GM19043 (cell line): ENCODE results near the gene RCAN3.
"Not testable (repeated sequence)": the region's sequence is repeated elsewhere in the genome, so short reads cannot be mapped to it uniquely, and the experiment has no call there.

Experiments
- ATAC-seq: cut with Tn5 transposase; IDR thresholded peaks from one replicate; pipeline ENCODE4 v1.9.1; 2021; ENCODE audit warnings: low read depth; ENCODE audit not compliant: unreplicated experiment

The RCAN3 gene

DNA sequence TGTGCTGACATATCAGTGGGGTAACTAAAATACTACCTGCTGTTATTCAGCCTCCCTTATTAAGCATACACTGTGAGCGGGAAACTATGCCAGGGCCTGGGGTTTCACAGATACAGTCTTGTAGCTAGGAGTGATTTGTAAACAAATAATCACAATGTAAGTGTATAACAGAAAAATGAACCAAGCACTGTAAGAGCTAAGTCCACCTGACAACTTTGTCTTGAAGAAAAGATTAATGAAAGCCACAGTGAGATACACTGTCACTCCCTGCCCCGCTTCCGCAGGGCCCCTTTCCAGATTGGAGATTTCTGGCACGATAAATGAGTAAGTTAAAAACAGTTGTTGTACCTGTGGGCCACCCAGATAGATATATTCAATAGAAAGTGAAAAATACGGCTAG is 4.8 kb downstream of the RCAN3 start:
- ATAC-seq = no peak

DNA sequence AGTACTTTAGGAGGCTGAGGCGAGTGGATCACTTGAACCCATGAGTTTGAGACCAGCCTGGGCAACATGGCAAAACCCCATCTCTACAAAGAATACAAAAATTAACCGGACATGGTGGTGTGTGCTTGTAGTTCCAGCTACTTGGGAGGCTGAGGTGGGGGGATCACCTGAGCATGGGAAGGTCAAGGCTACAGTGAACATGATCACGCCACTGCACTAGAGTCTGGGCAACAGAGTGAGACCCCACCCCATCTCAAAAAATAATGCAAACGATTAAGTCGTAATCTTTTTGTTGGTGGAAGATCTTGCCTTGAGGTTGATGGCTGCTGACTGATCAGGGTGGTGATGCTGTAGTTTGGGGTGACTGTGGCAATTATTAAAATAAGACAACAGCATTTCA is 6.3 kb downstream of the RCAN3 start:
- no peak for ATAC-seq

DNA sequence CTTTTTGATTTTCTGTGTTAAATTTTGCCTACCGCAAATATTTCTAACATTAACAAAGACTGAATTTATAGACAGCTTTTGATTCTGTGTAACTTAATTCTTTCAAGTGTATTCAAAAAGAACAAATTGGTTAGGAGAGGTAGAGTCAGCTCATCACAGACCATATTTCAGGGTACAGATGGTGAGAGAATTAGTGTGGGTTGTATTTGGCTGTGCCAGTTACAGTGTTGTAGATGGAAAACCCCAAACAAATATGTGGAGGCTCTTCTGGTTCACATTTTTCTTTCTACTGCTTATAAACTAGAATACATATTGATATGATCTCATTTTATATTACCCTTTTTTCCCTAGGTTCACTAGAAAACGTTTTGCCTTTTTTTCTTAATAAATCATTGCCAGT is 11.1 kb downstream of the RCAN3 start:
- no peak for ATAC-seq

DNA sequence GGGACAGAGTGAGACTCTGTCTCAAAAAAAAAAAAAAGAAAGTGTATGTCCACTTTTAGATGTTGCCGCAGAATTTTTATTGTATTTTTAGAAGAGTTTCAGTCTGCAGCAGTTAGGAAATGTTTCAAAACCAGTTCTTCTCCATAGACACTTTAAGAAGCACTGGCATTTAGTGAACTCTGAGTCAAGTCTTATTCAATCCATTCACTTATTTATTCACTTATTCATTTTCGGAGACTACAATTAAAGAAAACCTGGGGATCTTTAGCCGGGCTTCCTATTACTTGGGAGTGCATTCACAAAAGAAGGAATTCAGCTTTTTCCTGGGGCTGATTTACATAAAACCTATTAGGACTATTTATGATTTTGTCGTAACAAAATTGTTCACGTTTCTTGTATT is 12.3 kb downstream of the RCAN3 start:
- ATAC-seq = no peak

DNA sequence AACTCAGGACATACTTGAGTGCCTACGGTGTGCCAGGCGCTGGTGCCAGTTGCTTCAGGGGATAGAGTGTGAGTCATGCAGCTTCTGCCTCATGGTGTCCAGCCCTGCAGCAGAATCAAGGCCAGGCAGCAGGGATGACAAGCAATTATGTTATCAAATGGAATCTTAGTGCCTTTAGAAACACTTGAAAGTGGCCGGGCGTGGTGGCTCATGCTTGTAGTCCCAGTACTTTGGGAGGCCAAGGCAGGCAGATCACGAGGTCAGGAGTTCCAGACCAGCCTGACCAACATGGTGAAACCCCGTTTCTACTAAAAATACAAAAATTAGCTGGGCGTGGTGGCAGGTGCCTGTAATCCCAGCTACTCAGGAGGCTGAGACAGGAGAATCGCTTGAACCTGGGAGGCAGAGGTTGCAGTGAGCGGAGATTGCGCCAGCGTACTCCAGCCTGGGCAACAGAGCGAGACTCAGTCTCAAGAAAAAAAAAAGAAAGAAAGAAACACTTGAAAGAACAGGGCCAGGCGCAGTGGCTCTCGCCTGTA is 13.1 kb downstream of the RCAN3 start:
- ATAC-seq = not testable (repeated sequence)

DNA sequence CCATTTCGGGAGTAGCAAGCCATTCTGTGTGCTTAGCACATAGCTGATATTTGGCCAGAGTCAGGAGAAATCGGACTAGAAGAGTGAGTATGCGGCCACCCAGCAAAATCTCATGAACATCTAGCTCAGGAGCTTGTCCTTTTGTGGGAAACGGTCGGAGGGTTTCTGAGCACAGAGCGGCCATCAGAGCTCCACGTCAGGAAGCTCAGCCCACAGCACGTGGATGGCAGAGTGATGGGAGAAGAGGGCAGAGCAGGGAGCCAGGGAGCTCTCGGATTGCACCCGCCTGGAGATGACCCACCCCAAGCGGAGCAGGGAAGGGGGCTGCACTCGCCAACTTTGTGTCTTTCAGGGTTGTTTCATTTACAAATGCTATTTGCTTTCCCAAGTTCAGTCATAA is 13.9 kb downstream of the RCAN3 start:
- no peak for ATAC-seq

DNA sequence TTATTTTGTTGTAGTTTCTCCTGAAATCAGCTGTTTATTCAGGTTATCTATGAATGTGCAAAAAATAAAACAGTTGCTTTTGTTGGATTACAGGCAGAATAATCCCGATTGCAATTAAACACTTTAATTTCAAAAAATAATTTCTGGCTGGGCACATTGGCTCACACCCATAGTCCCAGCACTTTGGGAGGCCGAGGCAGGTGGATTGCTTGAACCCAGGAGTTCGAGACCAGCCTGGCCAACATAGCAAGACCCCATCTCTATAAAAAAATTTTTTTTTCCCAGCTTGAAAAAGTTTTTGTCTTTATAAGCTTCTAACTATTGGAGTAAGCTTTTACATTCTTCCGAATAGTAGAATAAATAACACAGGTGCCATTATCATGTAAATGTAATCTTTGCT is 15.3 kb downstream of the RCAN3 start:
- ATAC-seq = no peak

DNA sequence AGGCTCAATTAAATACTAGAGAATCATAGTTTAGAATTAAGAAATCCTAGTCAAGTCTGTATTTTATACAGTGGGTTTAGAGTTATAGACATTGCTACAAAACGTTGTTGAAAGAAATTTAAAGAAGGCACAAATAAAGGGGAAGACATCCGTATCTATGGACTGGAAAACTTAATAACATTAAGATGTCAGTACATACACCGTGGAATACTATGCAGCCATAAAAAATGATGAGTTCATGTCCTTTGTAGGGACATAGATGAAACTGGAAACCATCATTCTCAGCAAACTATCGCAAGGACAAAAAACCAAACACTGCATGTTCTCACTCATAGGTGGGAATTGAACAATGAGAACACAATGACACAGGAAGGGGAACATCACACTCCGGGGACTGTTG is 17.6 kb downstream of the RCAN3 start:
- ATAC-seq = not testable (repeated sequence)

DNA sequence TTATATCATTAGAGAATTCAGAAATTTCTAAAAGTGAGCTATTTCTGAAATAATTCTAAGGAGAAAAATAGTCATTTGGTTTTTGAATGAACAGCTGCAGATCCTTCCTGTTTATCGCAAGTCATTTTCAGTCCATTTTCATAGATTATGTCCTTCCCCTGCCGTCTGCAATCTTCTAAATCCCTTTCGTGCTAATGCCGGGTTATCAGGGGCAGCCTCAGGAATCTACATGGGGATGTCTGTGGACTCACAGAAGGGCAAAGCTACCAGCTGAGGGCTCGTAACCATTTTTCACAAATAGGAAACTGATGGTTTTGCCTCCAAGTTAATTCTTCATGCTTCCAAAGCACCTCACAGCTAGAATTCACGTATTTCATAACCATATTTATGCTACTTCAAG is 23.0 kb downstream of the RCAN3 start:
- ATAC-seq = no peak

DNA sequence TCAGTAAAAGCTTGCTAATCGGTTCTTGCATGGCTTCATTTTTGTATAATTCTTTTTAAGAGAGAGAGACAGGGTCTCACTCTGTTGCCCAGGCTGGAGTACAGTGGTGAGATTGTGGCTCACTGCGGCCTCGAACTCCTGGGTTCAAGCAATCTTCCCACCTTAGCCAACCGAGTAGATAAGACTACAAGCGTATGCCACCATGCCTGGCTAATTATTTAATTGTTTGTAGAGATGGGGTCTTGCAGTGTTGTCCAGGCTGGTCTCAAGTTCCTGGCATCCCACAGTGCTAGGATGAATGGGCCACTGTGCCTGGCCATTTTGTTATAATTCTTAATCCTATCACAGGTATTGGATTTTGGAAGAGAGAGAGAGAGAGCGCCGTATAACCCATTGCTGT is 23.4 kb downstream of the RCAN3 start:
- ATAC-seq = no peak

DNA sequence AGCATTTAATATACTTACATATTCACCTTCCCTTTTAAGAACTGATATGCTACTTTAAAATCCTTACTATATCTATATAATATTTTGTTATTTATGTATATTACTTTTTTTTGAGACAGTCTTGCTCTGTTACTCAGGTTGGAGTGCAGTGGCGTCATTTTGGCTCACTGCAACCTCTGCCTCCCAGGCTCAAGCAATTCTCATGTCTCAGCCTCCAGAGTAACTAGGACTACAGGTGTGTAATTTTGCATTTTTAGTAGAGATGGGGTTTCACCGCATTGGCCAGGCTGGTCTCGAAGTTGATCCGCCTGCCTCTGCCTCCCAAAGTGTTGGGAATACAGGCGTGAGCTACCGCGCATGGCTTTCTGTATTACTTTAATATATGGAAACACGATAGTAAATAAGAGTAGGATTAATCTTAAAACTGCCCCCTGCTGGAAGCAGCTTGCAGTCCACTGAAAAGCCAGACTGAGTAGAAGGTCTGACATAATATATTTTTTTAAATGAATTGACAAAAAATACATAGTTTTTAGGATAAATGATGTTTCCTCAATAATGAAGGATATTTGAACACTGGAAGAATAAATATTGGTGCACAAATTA is 24.4 kb downstream of the RCAN3 start:
- no peak for ATAC-seq

DNA sequence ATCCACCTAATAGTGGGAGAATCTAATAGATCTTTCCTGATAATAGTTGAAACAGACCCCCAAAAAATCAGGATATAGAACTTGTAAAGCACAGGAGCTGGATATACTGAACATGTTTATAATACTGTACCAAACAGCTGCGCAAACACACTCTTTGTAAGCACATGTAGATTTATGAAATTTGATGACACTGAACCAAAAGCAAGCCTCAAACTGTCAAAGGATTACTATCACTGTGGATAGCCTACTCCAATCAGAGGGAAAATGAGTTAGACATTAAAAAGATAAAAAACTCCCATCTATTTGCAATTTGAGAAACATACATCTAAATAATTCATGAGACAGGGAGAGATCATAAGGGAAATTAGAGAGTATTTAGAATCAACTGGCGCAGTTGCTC is 26.1 kb downstream of the RCAN3 start:
- ATAC-seq = no peak

DNA sequence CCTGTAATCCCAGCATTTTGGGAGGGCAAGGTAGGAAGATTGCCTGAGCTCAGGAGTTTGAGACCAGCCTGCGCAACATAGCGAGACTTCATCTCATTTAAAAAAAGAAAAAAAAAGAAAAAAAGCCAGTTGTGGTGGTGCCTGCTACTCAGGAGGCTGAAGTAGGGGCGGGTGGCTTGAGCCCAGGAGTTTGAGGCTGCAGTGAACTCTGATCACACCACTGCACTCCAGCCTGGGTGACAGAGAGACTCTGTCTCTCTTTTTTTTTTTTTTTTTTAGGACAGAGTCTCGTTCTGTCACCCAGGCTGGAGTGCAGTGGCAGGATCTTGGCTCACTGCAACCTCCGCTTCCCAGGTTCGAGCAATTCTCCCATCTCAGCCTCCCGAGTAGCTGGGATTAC is 26.7 kb downstream of the RCAN3 start:
- not testable (repeated sequence) for ATAC-seq

DNA sequence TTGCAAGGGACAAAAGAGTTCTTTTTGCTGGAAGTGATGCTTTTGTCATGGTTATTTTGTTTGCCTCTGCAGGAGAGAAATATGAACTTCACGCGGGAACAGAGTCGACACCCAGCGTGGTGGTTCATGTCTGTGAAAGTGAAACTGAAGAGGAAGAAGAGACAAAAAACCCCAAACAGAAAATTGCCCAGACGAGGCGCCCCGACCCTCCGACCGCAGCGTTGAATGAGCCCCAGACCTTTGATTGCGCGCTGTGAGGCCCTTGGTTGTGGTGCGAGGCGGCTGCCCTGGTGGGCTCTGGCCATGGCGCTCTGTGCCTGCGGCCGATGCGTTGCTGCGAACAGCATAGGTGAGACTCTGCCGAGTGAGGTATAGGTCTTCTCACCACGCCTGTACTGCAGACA is 32.4 kb downstream of the RCAN3 start:
- ATAC-seq = no peak

DNA sequence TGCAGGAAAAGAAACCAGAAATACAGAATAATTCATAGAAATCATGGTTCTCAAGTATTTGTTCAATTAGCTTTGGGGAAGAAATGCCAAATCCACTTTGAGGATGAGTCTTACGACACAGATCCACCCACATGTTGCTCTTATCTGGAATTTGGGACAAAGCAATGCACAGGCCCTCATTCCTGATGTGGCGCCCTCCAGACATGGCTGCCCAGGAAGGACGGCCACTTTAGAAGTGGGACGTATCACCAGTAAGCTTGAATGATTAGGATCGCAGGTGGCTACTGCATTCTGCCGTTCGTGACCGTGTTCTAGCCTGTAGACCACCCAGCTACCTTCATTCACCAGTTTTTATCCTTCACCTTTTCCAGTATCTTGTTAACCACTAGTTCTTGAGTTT is 33.1 kb downstream of the RCAN3 start:
- no peak for ATAC-seq

DNA sequence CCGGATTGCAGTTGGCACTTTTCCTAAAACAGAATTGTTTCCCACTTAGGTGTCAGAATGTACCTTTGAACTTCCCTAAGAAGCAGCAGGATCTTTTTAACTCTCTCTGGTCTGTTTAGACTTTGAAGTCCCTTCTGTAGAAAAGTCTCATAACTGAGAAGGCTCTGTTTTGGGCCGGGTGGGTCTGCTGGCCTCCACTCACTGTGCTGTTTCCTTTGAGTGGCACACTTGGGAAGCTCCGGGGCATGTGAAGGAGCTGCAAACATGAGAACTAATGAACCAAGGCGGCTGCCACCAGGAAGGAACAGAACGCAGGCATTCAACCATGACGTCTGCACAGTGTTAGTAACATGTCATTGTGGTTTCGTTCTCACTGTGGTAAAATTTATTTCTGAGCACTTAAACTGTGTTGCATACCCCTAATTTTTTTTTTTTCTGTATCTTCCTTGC is 33.8 kb downstream of the RCAN3 start:
- peak; percentile 70 for ATAC-seq

DNA sequence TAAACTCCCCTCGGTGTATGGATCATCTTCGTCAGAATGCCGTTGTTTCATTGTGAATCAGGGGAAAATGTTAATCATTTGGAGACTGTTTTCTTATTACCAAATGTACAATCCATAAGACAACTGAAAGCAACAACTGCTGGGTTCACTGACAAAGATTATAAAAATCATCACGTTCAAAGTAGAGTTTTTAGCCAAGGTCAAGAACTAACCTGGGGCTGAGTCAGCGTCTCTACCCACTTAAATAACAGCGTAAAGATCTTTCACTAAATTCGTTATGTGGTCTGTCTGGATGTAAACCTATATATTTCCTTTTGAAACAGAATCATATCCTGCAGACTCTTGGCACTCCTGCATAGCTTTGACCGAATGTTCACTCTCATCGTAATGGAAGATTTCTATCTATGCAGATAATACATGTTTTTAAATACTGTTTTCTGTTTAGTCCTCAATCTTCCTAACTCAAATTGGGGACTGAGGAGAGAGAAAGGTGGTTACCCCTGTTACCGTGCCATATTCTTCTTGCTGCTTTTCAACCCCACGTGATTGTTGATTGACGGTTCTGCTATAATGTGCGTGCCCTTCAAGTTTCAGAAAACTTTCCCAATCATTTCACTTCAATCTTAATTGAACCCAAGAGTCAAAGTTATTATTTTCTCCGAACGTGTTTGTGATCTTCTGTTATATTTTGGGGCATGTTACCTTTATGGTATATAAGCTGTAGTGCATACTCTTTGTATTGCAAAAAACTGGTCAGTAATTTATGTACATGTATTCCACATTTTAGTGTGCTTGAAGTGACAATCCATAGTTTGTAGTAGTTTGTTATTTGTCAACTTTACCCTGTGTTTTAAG is 37.6 kb downstream of the RCAN3 start:
- no peak for ATAC-seq

DNA sequence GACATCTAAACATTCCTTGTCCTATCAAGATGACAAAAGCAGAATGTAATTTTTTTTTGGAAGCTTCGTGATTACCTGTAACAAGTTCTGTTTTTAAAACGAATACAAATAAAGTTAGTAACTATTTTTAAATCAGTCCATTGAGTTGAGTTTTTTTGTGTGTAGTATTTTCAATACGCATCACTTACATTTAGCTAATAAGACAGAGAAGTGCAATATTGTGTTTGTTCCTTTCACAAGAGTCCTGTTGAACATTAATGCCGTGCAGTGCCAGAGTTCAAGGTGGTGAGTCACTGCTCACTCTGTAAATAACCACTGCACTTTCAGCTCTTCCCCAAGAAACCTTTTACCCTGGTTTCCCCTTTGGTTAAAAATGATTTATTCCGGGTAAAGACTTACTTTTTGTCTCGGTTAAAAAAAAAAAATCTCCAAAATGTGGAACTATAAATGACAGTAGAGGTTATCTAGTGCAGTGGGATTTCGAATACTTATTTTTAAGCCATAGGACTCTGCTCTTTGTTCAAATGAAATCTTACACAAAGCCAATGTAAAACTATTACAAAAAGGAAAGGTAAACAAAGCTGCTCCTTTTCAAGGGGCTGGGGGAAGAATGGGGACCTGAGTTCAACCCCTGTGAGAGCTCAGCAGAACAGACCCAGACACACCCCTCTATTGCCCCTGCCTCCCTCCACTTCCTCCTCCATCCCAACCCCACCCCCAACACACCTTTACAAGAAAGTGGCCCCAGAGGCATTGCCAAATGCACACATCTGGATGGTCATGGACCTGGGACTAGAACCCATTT is 38.5 kb downstream of the RCAN3 start:
- ATAC-seq = no peak

DNA sequence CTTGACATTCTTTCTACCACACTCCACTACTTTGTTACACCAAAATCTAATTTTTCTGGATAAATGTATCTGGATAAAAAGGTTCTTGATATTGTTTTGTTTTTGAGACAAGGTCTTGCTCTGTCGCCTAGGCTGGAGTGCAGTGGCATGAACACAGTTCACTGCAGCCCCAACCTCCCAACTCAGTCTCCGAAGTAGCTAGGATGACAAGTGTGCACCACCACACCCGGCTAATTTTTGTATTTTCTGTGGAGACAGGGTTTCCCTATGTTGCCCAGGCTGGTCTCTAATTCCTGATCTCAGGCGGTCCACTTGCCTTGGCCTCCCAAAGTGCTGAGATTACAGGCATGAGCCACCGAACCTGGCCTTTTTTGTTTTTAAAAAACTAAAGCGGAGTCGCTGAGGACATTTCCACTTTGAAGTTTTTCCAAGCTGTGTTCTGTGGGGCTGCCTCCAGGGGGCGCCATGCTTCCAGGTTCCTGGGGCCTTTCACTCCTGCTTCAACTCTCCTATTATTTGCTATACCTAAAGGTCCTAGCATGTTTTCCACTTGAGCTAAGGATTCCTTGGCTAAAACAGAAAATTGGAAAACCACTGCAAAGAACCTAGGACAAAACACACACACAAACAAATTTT is 39.2 kb downstream of the RCAN3 start:
- ATAC-seq = no peak

DNA sequence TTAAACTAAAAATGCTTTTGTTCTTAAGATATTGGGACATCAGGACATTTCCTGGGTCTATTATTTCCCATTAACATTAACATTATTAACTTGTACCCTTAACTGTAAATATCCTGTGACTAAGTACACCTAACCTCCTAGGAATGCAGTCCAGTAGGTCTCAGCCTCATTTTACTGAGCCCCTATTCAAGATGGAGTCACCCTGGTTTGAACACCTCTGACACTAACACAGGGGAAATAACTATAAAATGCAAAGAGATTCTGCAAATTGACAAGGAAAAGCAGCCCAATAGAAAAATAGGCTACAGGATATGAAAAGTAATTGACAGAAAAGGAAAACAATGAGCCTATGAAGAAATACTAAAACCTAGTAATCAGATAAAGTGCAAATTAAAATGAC is 41.6 kb downstream of the RCAN3 start:
- no peak for ATAC-seq

DNA sequence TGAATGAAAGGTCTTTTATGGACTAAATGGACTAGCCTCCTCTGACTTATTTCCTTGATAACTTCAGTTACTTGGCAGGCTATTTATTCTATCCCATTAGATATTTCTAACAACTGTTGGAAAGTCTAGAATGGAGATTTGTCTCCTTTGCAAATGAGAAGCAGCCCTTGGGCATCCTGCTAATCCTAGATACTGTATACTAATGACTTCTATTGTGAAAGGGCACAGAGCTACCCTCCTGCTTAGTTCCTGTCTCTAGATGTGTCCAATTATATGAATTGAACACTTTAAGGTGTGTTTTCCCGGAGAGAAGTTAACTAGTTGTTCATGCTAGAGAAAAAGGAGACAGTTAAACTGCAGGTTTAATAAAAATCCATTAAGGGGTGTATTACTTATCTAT is 43.0 kb downstream of the RCAN3 start:
- ATAC-seq = no peak
